ENCODE results near the gene KLHL13.
"Not testable (repeated sequence)": the region's sequence is repeated elsewhere in the genome, so short reads cannot be mapped to it uniquely, and the experiment has no call there.

KLHL13 gene

GRCh38 chrX:118066867-118067515 is 49.6 kb downstream of the KLHL13 start:
- no peak for DNase-seq (ENCODE audit: low read depth in 2 of 2)

DNA sequence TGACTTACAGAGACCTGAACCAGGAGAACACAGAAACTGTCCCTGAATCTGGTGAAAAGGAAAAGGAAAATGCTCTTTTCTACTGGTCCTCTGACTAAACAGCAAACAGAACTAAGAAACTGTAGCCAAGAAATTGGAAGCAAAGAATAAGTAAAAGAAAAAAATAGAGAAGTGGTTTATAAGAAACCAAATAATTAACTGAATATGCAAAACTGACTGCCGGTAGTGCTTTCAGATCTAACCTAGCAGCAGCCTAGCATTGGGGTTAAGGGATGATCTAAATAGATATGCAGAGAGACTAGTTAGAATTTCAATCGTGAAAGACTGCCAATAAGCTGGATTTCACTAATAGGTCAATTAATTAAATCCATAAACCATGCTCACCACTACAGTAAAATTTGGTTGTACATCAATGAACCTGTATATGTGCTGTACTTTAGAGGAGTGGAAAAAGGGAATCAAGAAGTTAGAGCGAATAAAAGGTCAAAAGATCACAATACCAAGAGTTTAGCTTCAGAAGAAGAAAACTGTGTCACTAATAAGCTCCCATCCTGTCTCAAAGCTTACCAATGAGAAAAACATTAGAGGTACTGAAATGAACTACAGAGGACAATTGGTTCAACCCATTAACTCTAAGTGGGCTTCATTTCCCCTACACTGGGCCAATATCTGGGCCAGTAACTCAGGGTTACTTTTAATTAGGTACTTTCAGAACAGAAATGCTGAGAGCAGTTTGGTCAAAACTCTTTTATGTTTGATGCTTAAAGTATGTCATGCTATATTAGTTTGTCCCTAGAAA is 53.6 kb downstream of the KLHL13 start:
- DNase-seq (ENCODE audit: low read depth in 2 of 2): no peak

- no peak for DNase-seq (ENCODE audit: low read depth in 2 of 2)
Observed at GRCh38 chrX:118062048-118062789, 54.4 kb downstream of the KLHL13 start.

DNA sequence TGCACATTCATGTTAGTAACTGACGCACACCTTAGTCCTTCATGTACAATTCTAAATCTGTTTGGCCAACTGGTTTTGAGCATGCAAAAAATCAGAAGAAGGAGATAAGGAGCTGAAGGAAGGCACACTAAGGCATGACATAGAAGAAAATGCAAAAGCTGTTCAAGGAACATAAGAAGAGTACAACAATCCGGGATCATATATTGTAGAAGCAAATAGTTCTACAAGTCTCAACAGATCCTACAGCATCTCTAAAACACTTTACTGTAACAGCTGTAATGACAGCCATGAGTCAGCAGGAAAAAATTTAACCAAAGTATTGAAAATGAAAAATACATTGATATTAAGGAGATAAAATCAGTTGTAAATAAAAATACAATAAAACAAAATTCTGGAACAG is 57.7 kb downstream of the KLHL13 start:
- DNase-seq (ENCODE audit: low read depth in 2 of 2): no peak

DNA sequence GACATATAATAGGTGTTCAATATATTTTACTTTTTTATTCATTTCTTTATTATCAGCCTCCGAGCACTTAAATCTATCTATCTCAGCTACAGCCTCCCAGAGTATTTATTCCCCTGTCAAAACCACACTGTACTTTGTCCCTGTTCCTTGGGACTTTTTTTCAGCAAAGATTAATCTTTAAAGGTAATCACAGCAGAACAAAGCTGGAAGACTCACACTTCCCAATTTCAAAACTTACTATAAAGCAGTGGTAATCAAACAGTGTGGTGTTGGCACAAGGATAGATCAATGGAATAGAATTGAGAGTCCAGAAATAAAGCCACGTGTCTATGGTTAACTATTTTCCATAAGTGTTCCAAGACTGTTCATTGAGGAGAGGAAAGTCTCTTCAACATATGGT is 59.7 kb downstream of the KLHL13 start:
- DNase-seq (ENCODE audit: low read depth in 2 of 2): no peak

- DNase-seq (ENCODE audit: low read depth in 2 of 2): no peak
Observed at GRCh38 chrX:118049713-118050112, 66.9 kb downstream of the KLHL13 start.

DNA sequence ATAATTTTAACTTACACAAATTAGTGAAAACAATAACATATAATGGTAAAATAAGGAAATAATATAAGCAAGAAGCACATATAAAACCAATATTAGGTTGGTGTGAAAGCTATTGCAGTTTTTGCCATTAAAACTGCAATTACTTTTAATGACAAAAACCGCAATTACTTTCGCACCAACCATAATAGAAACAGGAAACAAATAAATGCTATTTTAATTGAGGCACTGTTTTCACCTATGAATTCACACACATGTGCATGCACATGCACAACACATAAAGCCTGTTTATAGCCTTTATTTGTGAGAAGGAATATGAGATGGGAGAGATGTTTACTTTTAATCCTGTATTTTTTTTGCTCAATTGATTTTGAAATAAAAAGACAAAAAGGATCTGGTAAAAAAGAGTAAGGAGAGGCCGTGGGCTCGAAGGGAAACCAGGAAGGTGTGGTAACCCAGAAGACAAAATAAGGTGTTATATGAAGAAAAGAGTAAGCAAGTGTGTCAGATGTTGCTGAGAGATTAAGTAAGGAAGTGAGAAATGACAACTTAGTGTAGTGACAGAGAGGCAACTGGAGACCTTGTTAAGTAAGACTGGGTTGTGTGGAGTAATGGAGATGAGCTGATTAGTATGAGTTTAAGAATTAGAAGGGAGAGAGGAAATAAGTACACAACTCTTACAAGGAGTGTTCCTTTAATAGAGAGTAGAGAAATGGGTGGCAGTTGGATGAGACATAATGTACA is 69.0 kb downstream of the KLHL13 start:
- DNase-seq (ENCODE audit: low read depth in 2 of 2): no peak

GRCh38 chrX:118039591-118039990 is 77.0 kb downstream of the KLHL13 start:
- DNase-seq (ENCODE audit: low read depth in 2 of 2): no peak

DNA sequence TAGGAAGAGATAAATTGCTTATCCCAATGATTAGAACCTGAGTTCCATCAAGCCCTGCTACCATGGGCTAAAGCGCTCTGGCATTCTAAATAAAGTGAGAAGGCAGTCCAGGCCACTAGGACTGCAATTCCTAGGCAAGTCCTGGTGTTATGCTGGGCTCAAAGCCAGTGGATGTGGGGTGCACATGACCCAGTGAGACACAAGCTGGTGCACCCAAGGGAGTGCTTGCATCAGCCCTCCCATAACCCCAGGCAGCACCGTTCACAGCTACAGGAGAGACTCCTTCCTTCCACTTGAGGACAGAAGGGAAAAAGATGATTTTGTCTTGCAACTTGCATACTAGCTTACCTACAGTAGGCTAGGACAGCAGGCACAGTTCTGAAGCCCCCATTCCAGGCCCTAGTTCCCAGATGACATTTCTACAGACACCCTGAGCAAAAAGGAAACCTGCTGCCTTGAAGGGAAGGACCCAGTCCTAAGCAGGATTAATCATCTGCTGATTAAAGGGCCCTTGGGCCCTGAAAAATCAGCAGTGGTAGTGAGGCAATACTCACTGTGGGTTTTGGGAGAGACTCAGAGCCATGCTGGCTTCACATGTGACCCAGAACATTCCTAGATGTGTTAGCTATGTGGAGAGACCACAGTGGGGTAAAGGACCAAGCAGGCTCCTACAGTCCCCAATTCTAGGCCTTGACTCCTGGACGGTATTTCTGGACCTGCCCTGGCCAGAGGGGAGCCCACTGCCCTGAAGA is 77.8 kb downstream of the KLHL13 start:
- DNase-seq (ENCODE audit: low read depth in 2 of 2): no peak

- no peak for DNase-seq (ENCODE audit: low read depth in 2 of 2)
Observed at GRCh38 chrX:118026631-118027030, 90.0 kb downstream of the KLHL13 start.

- no peak for DNase-seq (ENCODE audit: low read depth in 2 of 2)
Observed at GRCh38 chrX:118025226-118025625, 91.4 kb downstream of the KLHL13 start.

DNA sequence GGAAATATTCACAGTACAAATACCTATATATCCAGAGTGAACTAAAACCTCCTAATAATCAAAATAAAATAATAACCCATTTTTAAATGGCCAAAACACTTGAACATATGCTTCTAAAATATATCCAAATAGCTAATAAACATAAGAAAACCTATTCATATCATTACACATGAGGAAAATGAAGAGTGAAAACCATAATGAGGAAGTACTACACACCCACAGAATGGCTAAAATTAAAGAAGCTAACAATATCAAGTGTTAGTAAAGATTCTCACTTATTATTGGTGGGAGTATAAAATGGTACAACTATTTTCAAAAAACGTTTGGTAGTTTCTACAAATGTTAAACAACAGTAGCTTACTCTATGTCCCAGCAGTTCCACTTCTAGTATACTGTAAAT is 92.1 kb downstream of the KLHL13 start:
- no peak for DNase-seq (ENCODE audit: low read depth in 2 of 2)

DNA sequence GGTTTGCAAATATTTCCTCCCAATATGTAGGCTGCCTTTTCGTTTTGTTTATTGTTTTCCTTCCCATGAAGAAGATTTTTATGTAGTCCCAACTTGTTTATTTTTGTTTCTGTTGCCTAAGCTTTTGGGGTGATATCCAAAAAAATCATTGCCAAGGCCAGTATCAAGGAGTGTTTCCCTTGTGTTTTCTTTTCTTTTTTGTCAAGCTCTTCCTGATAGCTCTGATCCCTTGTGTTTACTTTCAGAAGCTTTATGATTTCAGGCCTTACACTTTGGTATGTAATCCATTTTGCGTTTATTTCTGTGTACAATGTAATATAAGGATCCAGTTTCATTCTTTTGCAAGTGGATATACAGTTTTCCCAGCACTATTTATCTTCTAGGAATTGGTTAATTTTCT is 93.9 kb downstream of the KLHL13 start:
- DNase-seq (ENCODE audit: low read depth in 2 of 2): no peak

DNA sequence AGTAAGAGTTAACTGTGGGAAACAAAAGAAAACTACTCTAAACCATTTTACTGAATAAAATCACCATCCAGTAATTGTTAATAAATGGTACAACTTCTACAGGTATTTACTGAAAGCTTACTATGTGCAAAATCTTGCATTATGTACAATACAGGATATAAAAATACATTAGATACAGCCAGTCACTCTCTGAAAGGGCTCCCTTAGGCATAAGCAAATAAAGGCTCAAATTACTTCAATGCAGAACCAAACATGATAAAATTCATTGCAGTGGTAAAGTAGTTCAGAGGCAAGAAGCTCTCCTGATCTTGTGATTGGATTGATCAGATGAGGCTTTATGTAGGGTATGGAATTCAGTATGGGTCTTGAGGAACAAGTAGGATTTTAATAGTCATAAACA is 100.2 kb downstream of the KLHL13 start:
- no peak for DNase-seq (ENCODE audit: low read depth in 2 of 2)

GRCh38 chrX:118002417-118002816 is 114.2 kb downstream of the KLHL13 start:
- DNase-seq (ENCODE audit: low read depth in 2 of 2): not testable (repeated sequence)

DNA sequence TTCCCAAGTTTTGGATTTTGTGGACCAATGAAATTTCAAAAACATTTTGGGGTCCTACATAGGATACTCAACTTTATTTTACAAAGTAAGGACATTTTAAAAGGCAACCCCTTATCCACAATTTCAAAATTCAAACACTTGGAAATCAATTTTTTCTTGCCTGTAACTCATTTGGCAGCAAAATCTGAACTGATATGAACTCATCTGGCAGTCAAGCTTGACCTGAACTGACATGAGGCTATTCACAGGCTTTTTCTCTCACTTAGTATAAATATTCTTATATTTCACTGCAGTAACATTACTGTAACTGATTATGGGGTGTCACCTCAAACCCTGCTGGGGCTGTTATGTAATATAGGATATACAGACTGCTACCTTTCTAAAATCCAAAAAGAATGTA is 116.1 kb downstream of the KLHL13 start:
- no peak for DNase-seq (ENCODE audit: low read depth in 2 of 2)

- no peak for DNase-seq (ENCODE audit: low read depth in 2 of 2)
Observed at GRCh38 chrX:117998171-117998570, 118.4 kb downstream of the KLHL13 start.

DNA sequence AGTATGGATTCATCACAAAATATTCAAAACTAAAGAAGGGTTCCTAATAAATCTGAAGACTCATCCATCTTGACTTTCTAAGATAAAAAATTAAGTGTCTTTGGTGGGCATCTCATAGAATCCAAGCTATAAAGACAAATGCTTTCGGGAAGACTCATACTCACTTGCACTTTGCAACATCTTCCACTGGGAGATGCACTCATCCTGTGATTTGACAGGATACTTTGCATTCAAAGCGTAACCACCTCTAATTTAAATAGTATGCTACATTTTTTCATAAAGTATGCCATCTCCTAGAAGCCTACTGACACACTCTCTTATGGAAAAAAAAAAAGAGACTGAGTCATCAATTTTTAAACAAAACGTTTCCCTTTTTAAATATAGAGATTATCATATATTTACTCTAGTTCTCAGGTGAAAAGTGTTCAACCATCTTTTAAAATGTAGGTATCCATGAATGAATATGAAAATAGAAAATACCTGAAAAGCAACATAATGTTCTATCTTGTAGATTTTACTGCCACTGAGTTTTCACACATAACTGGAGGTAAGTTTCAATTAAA is 119.6 kb downstream of the KLHL13 start:
- DNase-seq (ENCODE audit: low read depth in 2 of 2): no peak

GRCh38 chrX:117996408-117996807 is 120.2 kb downstream of the KLHL13 start:
- no peak for DNase-seq (ENCODE audit: low read depth in 2 of 2)

GRCh38 chrX:117995378-117995777 is 121.2 kb downstream of the KLHL13 start:
- no peak for DNase-seq (ENCODE audit: low read depth in 2 of 2)

DNA sequence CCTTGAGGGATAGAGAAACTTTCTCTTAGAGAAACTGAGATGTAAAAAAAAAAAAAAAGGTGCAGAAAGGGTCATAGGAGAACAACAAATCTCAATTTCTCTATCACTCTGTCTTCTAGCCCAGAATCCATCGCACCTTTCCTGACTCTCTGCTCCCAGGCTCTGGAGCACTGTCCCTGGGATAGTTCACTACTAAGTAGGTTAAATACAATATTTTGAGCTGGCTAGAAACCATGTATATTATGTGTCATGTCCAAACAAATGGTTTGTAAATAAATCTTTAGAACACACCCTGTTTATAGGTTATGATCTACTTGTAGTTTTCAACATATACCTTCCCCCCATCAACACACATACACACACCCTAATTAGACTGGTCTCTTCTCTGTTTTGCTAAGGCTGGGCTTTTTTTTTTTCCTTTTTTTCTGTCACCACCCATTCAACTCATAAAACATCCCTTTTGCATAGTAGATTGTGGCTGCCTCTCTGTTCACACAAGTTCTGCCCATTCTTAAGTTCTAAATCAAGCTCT is 124.4 kb downstream of the KLHL13 start:
- DNase-seq (ENCODE audit: low read depth in 2 of 2): no peak
